Activated naive CD4-positive, alpha-beta T cell treated with Interleukin-2 at 50 U/mL for 16 hours (primary cell): ENCODE data around the gene ARHGEF37.

Experiments
- DNase-seq: peaks from one replicate; pipeline ENCODE4 v3.0.0-alpha.2; 2020

Gene ARHGEF37

DNA sequence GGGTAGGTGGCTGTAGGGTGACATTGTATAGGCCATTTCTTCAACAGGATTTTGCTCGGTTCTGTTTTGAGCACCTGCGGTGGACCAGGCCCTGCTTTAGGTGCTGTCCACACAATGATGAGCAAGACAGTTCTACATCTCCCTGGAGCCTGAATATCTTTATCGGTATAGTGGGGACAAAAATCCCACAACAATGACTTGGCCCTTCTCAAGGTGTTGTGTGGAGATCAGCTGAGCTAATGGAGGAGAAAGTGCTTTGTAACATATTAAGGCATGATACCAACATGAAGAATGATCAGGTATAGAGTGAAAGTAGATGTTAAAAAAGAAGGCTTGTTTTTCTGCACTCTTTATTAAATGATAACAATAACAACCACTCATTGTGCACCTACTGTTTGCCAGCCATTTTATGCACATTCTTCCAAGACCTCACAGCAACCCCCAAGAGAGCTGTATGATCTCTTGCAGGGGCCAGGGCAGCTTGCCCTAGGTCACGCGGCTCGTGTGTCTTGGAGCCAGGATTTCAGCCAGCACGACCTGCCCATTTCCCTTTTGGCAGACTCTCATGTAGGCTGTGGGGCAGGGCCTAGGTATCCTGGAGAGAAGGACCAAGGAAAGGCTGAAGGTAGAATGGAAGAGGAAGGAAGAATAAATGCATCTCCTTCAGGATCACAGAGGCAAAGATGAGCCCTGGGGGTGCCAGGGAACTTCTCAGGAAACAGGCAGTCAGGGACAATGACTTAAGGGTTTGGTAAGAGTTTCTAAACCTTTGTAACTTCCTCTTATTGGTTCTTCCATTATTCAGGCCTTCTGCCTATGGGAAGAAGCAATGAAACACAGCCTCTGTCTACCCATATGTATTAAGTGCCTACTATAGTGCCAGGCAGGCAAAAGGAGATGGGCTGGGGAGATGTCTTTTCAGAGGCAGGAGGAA lies 98.8 kb downstream of the ARHGEF37 start:
- DNase-seq: no peak

- no peak for DNase-seq
Measured at GRCh38 chr5:149680810-149681221, 99.5 kb downstream of the ARHGEF37 start.

DNA sequence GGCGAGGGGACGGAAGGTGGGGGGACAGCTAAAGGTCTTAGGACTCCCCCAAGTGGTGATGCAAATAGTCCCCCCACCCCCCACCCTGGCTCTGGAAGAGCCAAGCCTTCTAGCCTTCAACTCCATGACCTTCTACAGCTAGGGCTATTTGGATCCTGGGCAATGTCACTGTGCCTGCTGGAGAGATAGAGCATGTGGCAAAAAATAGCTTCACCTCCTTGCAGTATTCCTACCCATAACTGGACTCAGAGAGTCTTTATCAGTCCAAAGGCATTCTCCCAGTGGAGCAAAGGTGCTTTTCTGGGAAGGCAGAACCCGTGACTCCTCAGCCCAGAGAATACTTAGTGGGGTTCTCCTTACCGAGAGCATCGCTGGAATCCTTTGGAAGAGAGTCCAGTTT lies 100.0 kb downstream of the ARHGEF37 start:
- no peak for DNase-seq

DNA sequence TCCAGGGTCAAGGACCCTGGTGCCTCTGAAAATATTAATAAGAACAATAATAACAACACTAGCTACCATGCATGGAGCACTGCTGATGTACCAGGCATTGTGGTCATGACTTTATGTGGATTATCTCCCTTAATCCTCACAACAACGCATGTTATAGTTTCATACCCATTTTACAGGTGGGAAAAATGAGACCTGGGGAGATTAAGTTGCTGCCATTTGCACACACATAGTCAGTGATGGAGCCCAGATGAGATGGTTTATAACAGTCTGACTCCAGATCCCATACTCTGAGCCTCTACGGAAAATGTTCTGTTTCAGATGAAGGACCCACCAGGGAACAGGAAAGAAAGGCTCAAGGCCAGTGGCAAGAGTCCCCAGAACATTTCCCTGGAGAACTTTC lies 100.6 kb downstream of the ARHGEF37 start:
- DNase-seq: no peak

DNA sequence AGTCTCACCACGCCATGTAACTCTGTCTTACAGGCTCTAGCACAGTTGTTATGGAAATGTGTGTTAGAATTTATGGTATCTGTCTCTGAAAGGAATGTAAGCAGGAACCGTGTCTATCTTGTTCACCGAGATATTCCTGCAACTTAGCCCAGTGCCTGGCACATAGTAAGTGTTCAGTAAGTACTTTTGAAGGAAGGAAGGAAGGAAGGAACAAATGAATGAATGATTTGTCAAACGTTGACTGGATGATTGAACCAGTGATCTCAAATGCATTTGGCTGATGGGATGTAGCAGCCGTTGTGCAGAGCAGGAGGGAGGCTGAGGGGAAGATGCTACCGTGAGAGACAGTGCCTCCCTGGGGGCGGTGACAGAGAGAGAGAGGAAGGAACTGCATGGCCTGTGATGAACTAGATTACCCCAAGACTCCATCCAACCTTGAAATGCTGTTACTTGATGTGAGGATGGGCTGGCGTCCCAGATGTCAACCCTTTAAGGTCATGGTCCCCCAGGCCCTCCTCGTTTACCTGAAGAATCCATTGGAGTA lies 101.3 kb downstream of the ARHGEF37 start:
- no peak for DNase-seq

- no peak for DNase-seq
Measured at GRCh38 chr5:149683964-149684363, 102.7 kb downstream of the ARHGEF37 start.

DNA sequence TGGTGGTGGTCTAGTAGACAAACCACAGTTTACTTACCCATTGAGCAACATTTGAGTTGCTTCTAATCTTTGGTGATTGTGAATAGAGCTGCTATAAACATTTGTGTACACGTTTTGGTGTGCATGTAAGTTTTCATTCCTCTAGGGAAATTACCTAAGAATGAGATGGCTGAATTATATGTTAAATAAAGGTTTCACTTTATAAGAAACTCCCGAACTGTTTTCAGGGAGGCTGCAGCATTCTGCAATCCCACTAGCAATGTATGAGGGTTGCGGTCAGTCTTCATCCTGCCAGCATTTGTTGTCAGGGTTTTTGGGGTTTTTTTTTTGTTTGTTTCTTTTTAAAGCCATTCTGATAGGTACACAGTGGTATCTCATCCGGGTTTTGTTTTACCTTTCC lies 103.1 kb downstream of the ARHGEF37 start:
- no peak for DNase-seq
